A673 (cell line): Measurements from ENCODE around the gene NBEA.

Source experiments
- EZH2 ChIP-seq: fragments of 200-600 bp; sonication (generic); IDR thresholded peaks from 2 replicates; pipeline ENCODE4 v1.6.1; 2017; ENCODE audit warnings: borderline replicate concordance, low read depth, mild to moderate bottlenecking, mixed read lengths, antibody characterized with exemption, low read length; ENCODE audit not compliant: poor library complexity, severe bottlenecking
- TF ChIP-seq, protein P1 (sequence below): fragments of 300-800, 200-600 bp; sonication (generic); conservative IDR thresholded peaks from 2 replicates; pipeline ENCODE4 v1.5.1; 2017; ENCODE audit warnings: low read depth, mild to moderate bottlenecking, antibody characterized with exemption, low read length, moderate library complexity, mixed read lengths

DNA sequence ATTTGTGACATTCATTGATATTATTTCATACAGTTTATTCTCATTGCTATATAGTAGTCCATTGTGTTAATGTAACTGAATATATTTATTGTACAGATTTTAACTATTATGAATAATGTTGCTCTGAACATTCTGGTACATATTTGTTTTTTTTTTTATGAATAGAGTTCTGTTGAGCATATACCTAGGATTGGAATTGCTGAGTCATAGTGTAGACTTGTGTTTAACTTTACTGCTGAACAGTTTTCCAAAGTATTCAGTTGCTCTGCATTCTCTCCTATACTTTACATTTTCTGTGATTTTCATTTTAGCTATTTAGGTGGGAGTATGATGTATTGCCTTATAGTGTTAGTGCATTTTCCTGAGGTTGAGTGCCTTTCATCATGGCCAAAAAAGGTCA is 436.9 kb downstream of the NBEA start:
- TF ChIP-seq, protein P1, sequence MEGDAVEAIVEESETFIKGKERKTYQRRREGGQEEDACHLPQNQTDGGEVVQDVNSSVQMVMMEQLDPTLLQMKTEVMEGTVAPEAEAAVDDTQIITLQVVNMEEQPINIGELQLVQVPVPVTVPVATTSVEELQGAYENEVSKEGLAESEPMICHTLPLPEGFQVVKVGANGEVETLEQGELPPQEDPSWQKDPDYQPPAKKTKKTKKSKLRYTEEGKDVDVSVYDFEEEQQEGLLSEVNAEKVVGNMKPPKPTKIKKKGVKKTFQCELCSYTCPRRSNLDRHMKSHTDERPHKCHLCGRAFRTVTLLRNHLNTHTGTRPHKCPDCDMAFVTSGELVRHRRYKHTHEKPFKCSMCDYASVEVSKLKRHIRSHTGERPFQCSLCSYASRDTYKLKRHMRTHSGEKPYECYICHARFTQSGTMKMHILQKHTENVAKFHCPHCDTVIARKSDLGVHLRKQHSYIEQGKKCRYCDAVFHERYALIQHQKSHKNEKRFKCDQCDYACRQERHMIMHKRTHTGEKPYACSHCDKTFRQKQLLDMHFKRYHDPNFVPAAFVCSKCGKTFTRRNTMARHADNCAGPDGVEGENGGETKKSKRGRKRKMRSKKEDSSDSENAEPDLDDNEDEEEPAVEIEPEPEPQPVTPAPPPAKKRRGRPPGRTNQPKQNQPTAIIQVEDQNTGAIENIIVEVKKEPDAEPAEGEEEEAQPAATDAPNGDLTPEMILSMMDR = no peak
- no peak for TF ChIP-seq EZH2
